D721Med (cell line): Measurements from ENCODE around the gene KLHL26.

Experiments used
- DNase-seq: peaks from one replicate; pipeline ENCODE4 v3.0.0; 2011; ENCODE audit warnings: low spot score; ENCODE audit not compliant: insufficient read length
- FAIRE-seq: peaks from 2 replicates; lab custom pipeline; 2011; peaks lifted over from hg19 to GRCh38; lab: Jason Lieb, UNC
- CTCF ChIP-seq: IDR thresholded peaks from 2 replicates; pipeline ENCODE4 v1.5.1; 2012; ENCODE audit warnings: mild to moderate bottlenecking, control low read depth; ENCODE audit not compliant: insufficient read depth; ENCODE audit errors: missing control alignments

KLHL26 gene

DNA sequence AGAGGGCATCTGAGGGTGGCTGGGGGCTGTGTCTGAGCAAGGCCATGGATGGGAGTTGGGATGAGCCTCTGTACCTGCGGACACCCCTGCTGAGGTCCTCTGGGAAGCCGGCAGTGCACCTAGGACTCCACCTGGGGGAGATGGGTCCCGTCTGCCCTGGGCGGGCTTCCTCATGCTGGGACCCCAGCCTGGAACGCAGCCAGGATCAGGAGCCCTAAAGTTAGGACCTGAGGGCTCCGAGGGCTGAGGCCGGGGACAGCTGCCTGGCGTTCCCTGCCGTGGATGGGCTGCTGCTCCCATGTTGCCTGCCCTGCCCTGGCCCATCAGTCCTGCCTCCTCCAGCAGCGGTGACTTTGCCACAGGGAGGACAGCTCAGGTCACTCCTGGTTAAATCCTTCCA, 72.7 kb downstream of the KLHL26 start:
- TF ChIP-seq CTCF = no peak
- no peak for FAIRE-seq
- DNase-seq = no peak

DNA sequence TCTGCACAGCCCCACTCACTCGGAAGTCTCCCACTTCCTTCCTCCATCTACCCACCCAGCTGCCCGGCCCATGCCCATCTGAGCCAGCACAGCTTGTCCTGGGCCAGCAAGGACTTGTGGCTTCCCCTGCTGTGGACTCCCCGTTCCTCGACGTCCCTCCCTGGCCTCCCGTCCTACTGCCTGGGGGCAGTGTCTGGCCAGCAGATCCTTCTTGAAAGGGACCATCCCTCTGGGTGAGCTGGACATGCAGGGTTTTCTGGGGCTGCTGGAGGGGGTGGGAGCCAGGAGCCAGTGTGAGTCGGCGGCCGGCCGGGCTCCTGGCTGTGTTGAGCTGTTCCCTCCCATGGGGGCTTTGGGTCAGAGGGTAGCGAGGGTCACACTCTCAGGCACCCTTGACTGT, 73.4 kb downstream of the KLHL26 start:
- DNase-seq (no peak), FAIRE-seq (no peak)
- no peak for TF ChIP-seq CTCF

DNA sequence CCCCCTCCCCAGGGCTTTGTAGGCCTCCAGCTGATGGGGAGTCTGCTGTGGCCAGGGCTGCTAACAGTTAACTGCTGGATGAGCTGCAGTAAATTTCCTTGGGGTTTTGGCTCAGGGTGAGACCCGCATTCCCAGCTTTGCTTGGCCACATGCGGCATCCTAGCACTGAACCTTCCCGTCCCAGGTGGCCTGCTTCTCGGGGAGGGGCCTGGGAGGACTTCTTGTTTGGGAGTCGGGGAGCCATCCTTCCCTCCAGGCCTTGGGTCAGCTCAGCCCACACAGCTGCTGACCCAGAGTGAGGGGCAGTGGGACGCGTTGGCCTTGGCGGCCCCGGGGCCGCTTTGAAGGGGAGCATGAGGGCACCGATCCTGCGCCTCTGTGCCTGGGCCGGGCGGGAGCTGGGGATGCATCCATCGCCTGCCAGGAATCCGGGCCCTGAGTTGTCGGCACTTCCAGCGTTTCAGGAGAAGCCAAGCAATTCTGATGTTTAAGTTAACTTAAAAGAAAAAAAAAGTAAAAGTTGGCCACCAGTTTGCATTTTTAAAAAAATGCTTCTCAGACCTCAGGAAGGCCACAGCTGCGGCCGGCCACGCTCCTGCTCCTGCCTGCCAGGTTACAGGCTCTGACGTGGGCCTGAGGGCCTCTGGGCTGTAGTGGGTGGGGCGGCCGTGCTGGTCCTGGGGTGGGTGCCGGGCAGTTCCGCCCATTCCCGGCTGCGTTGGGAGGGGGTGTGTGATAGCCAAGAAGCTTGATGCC, 74.3 kb downstream of the KLHL26 start:
- FAIRE-seq = no peak
- no peak for TF ChIP-seq CTCF

GRCh38 chr19:18711893-18712292, 75.1 kb downstream of the KLHL26 start:
- TF ChIP-seq CTCF = no peak
- DNase-seq (no peak), FAIRE-seq (no peak)

More for the DNA sequence above, 74.3 kb downstream of the KLHL26 start:
- DNase-seq = no peak

- DNase-seq (no peak), FAIRE-seq (no peak)
- no peak for TF ChIP-seq CTCF
These were observed 76.2 kb downstream of the KLHL26 start for GRCh38 chr19:18712981-18713380.

GRCh38 chr19:18713550-18714117, 76.8 kb downstream of the KLHL26 start:
- FAIRE-seq (no peak), DNase-seq (no peak)

More at GRCh38 chr19:18713550-18714117, 76.8 kb downstream of the KLHL26 start:
- TF ChIP-seq CTCF = no peak
